Femur (tissue), 1 donor: Measurements from ENCODE around the gene ZAP70.

Source experiments
- DNase-seq: peaks from one replicate; pipeline ENCODE4 v3.0.0-alpha.2; 2017

Gene ZAP70

GRCh38 chr2:97718051-97718882, 4.9 kb downstream of the ZAP70 start:
- no peak for DNase-seq

GRCh38 chr2:97718942-97719341, 5.6 kb downstream of the ZAP70 start:
- DNase-seq: no peak

- no peak for DNase-seq
Measured at GRCh38 chr2:97719362-97720155, 6.2 kb downstream of the ZAP70 start.

GRCh38 chr2:97720746-97721145, 7.4 kb downstream of the ZAP70 start:
- no peak for DNase-seq

GRCh38 chr2:97722227-97722626, 8.9 kb downstream of the ZAP70 start:
- DNase-seq: no peak

GRCh38 chr2:97723156-97724072, 10.0 kb downstream of the ZAP70 start:
- no peak for DNase-seq

- DNase-seq: no peak
Measured at GRCh38 chr2:97724073-97724410, 10.7 kb downstream of the ZAP70 start.

GRCh38 chr2:97724501-97724900, 11.1 kb downstream of the ZAP70 start:
- no peak for DNase-seq

- DNase-seq: no peak
Measured at GRCh38 chr2:97724946-97725688, 11.7 kb downstream of the ZAP70 start.

GRCh38 chr2:97726261-97727064, 13.1 kb downstream of the ZAP70 start:
- DNase-seq: peak; percentile 50

GRCh38 chr2:97727296-97727695, 13.9 kb downstream of the ZAP70 start:
- DNase-seq: no peak

GRCh38 chr2:97728091-97728731, 14.8 kb downstream of the ZAP70 start:
- DNase-seq: peak; percentile 78

- no peak for DNase-seq
Measured at GRCh38 chr2:97730245-97730644, 16.9 kb downstream of the ZAP70 start.

- DNase-seq: no peak
Measured at GRCh38 chr2:97731274-97732020, 18.1 kb downstream of the ZAP70 start.

- DNase-seq: no peak
Measured at GRCh38 chr2:97732436-97733340, 19.3 kb downstream of the ZAP70 start.

- no peak for DNase-seq
Measured at GRCh38 chr2:97733341-97734035, 20.1 kb downstream of the ZAP70 start.

GRCh38 chr2:97734061-97735051, 21.0 kb downstream of the ZAP70 start:
- DNase-seq: no peak
